Spinal cord (tissue), 10 donors: ENCODE results near the gene IRS4. TPM values are rescaled to one million over a fixed set of nuclear protein-coding genes. Genes with fewer than 3 reads are reported as not detected.

ENCODE experiments used
- DNase-seq, 6 donors: peaks; one replicate each; pipeline versions ENCODE4 v3.0.0 to v3.0.0-alpha.2; 2013 to 2015; ENCODE audit warnings: low spot score in 6 of 6, low read depth in 4 of 6
- H3K27ac ChIP-seq: one replicate; pipeline ENCODE4 v1.5.1; 2013; ENCODE audit warnings: low read depth, low read length, control low read depth
- H3K27me3 ChIP-seq: one replicate; pipeline ENCODE4 v1.6.1; 2013; ENCODE audit warnings: low read length; ENCODE audit not compliant: control insufficient read depth, insufficient read depth
- H3K36me3 ChIP-seq: one replicate; pipeline ENCODE4 v1.6.1; 2013; ENCODE audit warnings: low read length; ENCODE audit not compliant: control insufficient read depth, insufficient read depth
- H3K4me1 ChIP-seq: one replicate; pipeline ENCODE4 v1.6.1; 2013; ENCODE audit warnings: low read length; ENCODE audit not compliant: control insufficient read depth, insufficient read depth
- H3K4me3 ChIP-seq: one replicate; pipeline ENCODE4 v1.5.1; 2013; ENCODE audit warnings: low read depth, low read length, control low read depth
- H3K9me3 ChIP-seq: one replicate; pipeline ENCODE4 v1.6.1; 2013; ENCODE audit warnings: low read length; ENCODE audit not compliant: control insufficient read depth, insufficient read depth
- WGBS: methylation state at CpG from one replicate; pipeline ENCODE4 v1.1.5; 2013; ENCODE audit warnings: missing lambda C conversion rate; ENCODE audit not compliant: insufficient coverage; 5-methylcytosine and 5-hydroxymethylcytosine counted together
- long read RNA-seq, 4 donors: transcript quantifications; one replicate each; lab custom pipeline, GENCODE V29; 2026
- polyA plus RNA-seq, 2 donors: library from polyadenylated mRNA; unstranded; fragments of 120-200 nt; gene quantifications; one replicate each; pipeline ENCODE4 v1.2.1, GENCODE V29; 2013; ENCODE audit not compliant: insufficient read length in 2 of 2
- total RNA-seq, 2 donors: library from RNA; depleted of rRNA in 1 of 2; stranded (reverse); fragments of 120-200 nt in 1 of 2; fragments of >200 nt in 1 of 2; gene quantifications; one replicate each; pipeline versions ENCODE4 v1.2.3 to v1.2.4, GENCODE V29; 2013 to 2014
- donor health status: healthy.

The IRS4 gene
- total RNA-seq (10 to 100 TPM in 1 of 2 donors, 1 to 10 TPM in 1; 6.1 to 12.3 TPM), polyA plus RNA-seq (1 to 10 TPM; 1.9 to 4.1 TPM)
- long read RNA-seq, donor 1, partial matches to known transcripts: 17 of 19 reads
- long read RNA-seq, donor 1, other reads (novel, unspliced or antisense): 0 of 19 reads
- long read RNA-seq, donor 2, partial matches to known transcripts: 0 of 2 reads
- long read RNA-seq, donor 2, other reads (novel, unspliced or antisense): 0 of 2 reads
- long read RNA-seq, donor 3, transcript IRS4-201 (1 exons, 3,928 nt): major isoform, 6 of 6 reads
- long read RNA-seq, donor 3, partial matches to known transcripts: 0 of 6 reads
- long read RNA-seq, donor 3, other reads (novel, unspliced or antisense): 0 of 6 reads
- long read RNA-seq, donor 4, transcript IRS4-201 (1 exons, 3,928 nt): major isoform, 8 of 8 reads
- long read RNA-seq, donor 4, partial matches to known transcripts: 0 of 8 reads
- long read RNA-seq, donor 4, other reads (novel, unspliced or antisense): 0 of 8 reads

DNA sequence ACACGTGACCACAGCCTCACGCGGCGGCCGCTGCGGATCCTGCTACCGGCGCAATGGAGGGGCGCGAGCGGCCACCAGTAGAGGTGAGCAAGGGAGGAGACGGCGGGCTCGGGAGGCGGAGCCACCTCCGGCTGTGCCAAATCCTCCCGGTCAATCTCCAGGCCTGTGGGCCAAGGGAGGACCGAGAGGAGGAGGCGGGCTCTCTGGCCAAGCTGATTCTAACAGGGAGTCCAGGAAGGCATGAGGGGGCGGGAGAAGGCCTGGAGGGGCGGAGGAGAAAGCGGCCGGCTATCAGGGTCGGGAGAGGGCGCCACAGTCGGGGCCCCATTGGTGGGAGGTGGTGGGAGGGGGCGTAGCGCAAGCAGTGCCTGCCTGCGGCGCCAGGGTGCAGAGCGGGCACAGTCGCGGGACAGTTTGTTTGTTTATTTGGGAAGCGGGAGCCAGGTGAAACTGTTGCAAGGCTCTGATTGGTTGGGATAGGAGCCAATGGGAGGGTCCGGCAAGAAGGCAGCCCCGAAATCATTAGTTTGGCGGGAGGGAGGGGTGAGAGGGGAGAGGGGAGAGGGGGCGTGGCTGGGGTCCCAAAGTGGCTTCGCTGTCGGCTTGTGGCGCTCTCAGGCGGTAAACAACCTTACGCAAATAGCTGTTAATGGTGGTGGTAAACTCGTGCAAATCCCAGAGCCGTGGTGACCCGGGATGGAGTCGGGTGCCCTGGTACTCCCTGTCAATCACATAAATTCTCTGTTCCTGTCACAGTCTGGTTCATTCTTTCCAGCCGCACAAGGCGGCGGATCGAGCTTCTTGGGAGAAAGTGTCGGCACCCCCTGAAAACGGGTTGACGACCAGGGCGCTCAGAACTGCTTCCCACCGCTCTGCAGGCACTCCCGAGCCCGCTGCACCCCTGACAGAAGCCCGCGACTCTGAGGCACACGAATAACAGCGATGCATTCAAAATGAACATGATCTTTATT, at the start of gene IRS4:
TSS of gene IRS4 (minus strand) at position 55 of the 971 bp plus-strand sequence.
- peaks cover 52% of the 10 kb centered on the region for H3K27me3 ChIP-seq
- peaks cover 25% of the 10 kb centered on the region for H3K4me1 ChIP-seq
- H3K36me3 ChIP-seq: no peaks in the 10 kb centered on the region
- whole genome bisulfite sequencing: 23% methylated on average over 62 of the region's 62 CpGs
- peak within 1 kb of the TSS; percentile 58 for H3K4me3 ChIP-seq
- no peaks in the 10 kb centered on the region for H3K9me3 ChIP-seq
- H3K27ac ChIP-seq: peak within 1 kb of the TSS; percentile 36
- DNase-seq: peak in 2 of 6 donors; percentile 78 to 88

DNA sequence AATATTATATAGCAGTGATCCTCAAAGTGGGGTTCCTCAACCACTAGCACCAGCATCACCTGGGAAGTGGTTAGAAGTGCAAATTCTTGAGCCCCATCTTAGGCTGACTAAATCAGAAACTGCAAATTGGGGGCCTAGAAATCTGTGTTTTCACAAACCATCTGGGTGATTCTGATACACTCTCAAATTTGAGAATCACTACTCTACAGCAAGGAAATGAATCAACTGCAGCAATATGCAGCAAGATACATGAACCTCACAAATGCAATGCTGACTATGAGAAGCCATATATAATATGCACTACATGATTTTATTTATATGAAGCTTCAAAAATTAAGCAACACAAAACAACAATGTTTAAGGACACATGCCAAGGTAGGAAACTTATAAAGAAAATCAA, 36.2 kb upstream of the IRS4 start:
- H3K36me3 ChIP-seq: no peaks in the 10 kb centered on the region
- H3K4me3 ChIP-seq: no peak overlapping the region

DNA sequence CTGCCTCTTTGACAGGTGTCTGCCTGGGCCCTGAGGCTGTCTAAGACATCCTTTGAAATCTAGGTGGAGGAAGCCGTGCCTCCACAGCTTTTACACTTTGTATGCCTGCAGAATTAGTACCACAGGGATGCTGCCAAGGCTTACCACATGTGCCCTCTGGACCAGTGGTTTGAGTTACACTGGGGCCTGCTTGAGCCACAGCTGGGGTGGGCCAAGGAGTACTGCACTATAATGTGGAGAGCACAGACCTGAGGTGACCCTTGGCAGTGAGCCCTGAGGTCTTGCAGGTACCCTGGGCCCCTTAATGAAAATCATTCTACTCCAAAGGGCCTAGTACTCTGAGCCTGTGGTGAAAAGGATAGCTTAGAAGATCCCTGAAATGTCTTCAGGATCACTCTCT, 27.2 kb upstream of the IRS4 start:
- H3K36me3 ChIP-seq: no peaks in the 10 kb centered on the region
- no peaks in the 10 kb centered on the region for H3K27me3 ChIP-seq
- no peak overlapping the region for H3K4me3 ChIP-seq
- no peak overlapping the region for H3K27ac ChIP-seq
- no peaks in the 10 kb centered on the region for H3K4me1 ChIP-seq
- 73% methylated on average over 1 of the region's 1 CpG for WGBS
- no peaks in the 10 kb centered on the region for H3K9me3 ChIP-seq
- no peak for DNase-seq

More for the DNA sequence above, 36.2 kb upstream of the IRS4 start:
- no peak for DNase-seq
- no peaks in the 10 kb centered on the region for H3K27me3 ChIP-seq
- H3K27ac ChIP-seq: no peak overlapping the region
- H3K4me1 ChIP-seq: no peaks in the 10 kb centered on the region
- H3K9me3 ChIP-seq: no peaks in the 10 kb centered on the region

DNA sequence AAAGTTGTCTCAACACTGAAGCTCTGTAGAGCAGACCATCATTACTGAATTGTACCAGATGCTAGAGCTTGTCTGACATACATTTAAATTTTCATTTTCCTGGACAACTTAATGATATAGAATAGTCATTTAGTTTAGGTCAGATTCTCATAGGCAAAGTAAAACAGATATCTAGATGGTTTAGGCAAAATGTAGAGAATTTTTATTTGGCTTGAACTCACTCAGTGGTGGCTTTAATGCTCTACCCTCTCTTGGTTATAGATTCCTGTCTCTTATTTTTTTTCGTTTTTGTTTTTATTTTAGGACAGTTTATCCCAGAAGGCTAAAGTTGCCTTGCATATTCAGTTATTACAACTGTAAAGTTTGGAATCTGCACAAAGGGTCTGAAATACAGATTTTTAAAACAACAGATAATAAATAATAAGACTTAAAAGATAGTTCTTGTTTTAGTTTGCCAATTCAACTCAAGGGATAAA, 4.0 kb upstream of the IRS4 start:
- Histone ChIP-seq H3K9me3 (no peaks in the 10 kb centered on the region), H3K4me1 (peaks cover 11% of the 10 kb centered on the region), H3K27me3 (peaks cover 20% of the 10 kb centered on the region), H3K27ac (no peak overlapping the region), H3K4me3 (no peak overlapping the region), H3K36me3 (no peaks in the 10 kb centered on the region)
- no peak for DNase-seq
- no CpG with 5 or more reads among the region's 1 CpG for WGBS

DNA sequence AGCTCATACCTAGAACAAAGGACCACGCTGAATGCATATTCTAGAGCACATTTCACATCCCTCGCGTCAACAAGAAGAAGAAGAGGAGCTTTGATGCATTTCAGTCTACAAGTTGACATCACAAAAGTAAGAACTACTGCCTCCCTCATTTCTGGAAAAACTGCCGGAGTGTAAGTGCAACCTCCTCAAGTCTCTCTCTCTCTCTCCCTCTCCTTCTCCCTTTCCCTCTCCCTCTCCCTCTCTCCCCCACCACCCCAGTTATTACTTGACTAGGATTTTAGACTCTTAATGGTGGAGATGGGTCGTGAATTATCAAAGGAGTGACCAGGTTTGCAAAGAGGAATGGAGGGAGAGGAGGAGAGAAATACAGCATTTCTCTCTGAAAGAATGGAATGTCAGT, 1.4 kb upstream of the IRS4 start:
- H3K36me3 ChIP-seq: no peaks in the 10 kb centered on the region
- H3K4me1 ChIP-seq: peaks cover 21% of the 10 kb centered on the region
- WGBS: 31% methylated on average over 3 of the region's 5 CpGs
- peaks cover 46% of the 10 kb centered on the region for H3K27me3 ChIP-seq
- no peak overlapping the region for H3K27ac ChIP-seq
- no peak overlapping the region for H3K4me3 ChIP-seq
- peak in 2 of 6 donors; percentile 6 to 18 for DNase-seq
- H3K9me3 ChIP-seq: no peaks in the 10 kb centered on the region

DNA sequence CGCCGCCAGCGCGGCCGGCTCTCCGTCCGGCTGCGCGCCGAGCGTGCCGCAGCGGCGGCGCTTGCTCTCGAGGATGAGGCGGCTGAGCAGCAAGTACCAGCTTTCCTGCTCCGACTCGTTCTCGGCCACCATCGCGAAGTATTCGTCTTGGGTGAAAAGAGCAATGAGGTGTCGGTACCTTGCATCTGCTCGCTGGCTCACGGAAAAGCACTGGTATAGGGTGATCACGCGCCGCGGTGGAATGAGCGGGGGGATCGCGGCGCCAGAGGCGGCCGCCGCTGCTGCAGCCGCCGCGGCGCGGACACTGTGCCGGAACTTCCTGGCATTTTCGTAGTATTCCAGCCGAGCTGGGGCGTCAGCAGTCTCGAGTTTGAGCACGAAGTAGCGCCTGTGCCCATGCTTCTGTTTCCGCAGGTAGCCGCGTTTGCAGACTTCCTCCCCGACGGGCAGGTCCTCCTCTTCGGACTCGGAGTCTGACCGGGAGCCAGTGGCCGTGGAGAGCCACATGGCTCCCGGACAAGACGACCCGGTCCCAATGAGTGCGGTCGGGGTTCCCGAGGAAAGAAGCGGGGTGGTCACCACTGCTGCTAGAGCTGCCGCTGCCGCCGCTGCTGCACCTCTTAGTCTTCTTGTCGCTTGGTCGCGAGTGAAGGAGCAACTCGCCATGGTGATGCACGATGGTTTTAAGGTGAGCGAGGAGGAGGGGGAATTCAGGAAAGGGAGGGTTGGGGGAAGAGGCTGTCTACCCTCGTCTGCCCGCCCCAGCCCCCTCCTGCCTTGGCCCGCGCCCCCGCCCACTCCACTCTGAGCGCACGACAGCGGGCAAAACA, 469 bp downstream of the IRS4 start:
- WGBS: 21% methylated on average over 80 of the region's 82 CpGs
- H3K36me3 ChIP-seq: no peaks in the 10 kb centered on the region
- peak in 2 of 6 donors; percentile 48 to 64 for DNase-seq
- H3K27ac ChIP-seq: no peak overlapping the region
- H3K4me1 ChIP-seq: peaks cover 25% of the 10 kb centered on the region
- H3K9me3 ChIP-seq: no peaks in the 10 kb centered on the region
- peaks cover 60% of the 10 kb centered on the region for H3K27me3 ChIP-seq
- H3K4me3 ChIP-seq: peak overlapping the region; percentile 58

DNA sequence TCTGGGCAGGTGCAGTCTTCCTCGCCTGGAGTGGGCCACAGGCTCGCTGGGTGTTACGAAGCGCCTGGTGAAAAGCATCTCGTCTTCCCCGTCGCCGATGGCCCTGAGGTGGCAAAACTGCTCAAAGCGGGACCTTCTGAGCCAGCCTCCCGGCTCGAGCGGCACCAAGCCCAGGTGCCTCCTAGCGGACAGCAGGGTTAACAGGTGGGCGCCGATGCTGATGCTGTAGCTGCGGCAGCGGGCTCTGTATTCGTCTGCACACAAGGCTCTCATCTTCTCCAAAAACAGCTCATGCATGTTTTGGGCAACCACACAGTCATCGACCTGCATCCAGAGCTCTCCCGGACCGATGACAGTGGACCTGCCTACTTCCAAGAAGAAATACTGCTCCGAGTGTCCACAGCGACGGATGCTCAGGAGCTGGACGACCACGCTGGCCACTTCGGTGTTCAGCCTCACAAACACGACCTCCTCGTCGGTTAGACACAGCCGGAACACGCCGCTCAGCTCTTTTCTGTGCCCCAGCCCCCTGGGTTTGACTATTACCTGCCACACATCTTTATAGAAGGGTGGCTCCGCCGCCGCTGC, 1.2 kb downstream of the IRS4 start:
- peak in 2 of 6 donors; percentile 22 to 37 for DNase-seq
- H3K4me3 ChIP-seq: peak overlapping the region; percentile 58
- no peaks in the 10 kb centered on the region for H3K36me3 ChIP-seq
- H3K9me3 ChIP-seq: no peaks in the 10 kb centered on the region
- peaks cover 64% of the 10 kb centered on the region for H3K27me3 ChIP-seq
- peaks cover 25% of the 10 kb centered on the region for H3K4me1 ChIP-seq
- H3K27ac ChIP-seq: no peak overlapping the region
- 24% methylated on average over 36 of the region's 36 CpGs for WGBS

DNA sequence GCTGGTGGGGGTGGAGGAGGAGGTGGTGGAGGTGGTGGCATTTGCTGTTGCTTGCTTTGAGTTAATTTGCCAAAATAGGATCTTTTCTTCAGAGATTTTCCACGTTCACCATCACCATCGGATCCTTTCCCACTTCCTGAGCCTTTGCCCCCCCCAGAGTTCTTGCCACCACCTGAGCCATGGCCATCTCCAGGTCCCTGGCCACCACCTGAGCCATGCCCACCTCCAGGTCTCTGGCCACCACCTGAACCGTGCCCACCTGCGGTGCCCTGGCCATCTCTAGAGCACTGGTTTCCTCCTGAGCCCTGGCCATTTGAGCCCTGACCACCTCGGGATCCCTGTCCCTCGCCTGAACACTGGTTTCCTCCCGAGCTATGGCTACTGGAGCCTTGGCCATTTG, 1.9 kb downstream of the IRS4 start:
- no peak overlapping the region for H3K27ac ChIP-seq
- no peak overlapping the region for H3K4me3 ChIP-seq
- no peaks in the 10 kb centered on the region for H3K36me3 ChIP-seq
- peaks cover 61% of the 10 kb centered on the region for H3K27me3 ChIP-seq
- 57% methylated on average over 7 of the region's 7 CpGs for WGBS
- DNase-seq: no peak
- H3K4me1 ChIP-seq: peaks cover 25% of the 10 kb centered on the region
- no peaks in the 10 kb centered on the region for H3K9me3 ChIP-seq
